Esophagus squamous epithelium (tissue), 5 donors: ENCODE measurements around the gene SALL4. TPM values are rescaled to one million over a fixed set of nuclear protein-coding genes. Genes with fewer than 3 reads are reported as not detected.
A peak's percentile ranks its signal among the peaks of the same experiment; 100 is the strongest.
"Not testable (repeated sequence)": the region's sequence is repeated elsewhere in the genome, so short reads cannot be mapped to it uniquely, and the experiment has no call there.

Experiments used
- DNase-seq: peaks from one replicate; lab custom pipeline; 2025; lab: John Stamatoyannopoulos, UW
- H3K27ac ChIP-seq, 4 donors: fragments of 200-600 bp; sonication (generic); one replicate each; pipeline ENCODE4 v1.5.1; 2016 to 2019; ENCODE audit warnings: mild to moderate bottlenecking in 1 of 4
- H3K27me3 ChIP-seq, 4 donors: fragments of 200-600 bp; sonication (generic); 1 replicate in 3 of 4; 2 replicates in 1 of 4; pipeline versions ENCODE4 v1.5.1 to v1.6.0; 2017 to 2021; ENCODE audit warnings: antibody characterized with exemption in 1 of 4
- H3K36me3 ChIP-seq, 3 donors: fragments of 200-600 bp; sonication (generic); one replicate each; pipeline ENCODE4 v1.5.1; 2016 to 2019
- H3K4me1 ChIP-seq, 3 donors: fragments of 200-600 bp; sonication (generic); one replicate each; pipeline ENCODE4 v1.5.1; 2017 to 2019
- H3K4me3 ChIP-seq, 4 donors: fragments of 200-600 bp; sonication (generic); 1 replicate in 3 of 4; 2 replicates in 1 of 4; pipeline ENCODE4 v1.5.1; 2016 to 2019; ENCODE audit warnings: mild to moderate bottlenecking in 2 of 4, moderate library complexity in 1 of 4
- H3K9me3 ChIP-seq, 3 donors: fragments of 200-600 bp; sonication (generic); one replicate each; pipeline ENCODE4 v1.5.1; 2016 to 2019
- POLR2A ChIP-seq, 4 donors: fragments of 450-650 bp; IDR thresholded peaks; one replicate each; pipeline ENCODE4 v1.6.1; 2017; ENCODE audit warnings: antibody characterized with exemption in 4 of 4, mild to moderate bottlenecking in 4 of 4, moderate library complexity in 3 of 4
- WGBS, 2 donors: methylation state at CpG; one replicate each; pipeline ENCODE4 v1.1.5; 2018; 5-methylcytosine and 5-hydroxymethylcytosine counted together
- intact Hi-C: fragments of 100-400 bp; cut with DNase I; formaldehyde crosslinking; loops from one replicate; pipeline ENCODE4 v1.15.0; 2022
- total RNA-seq, 4 donors: library from RNA; depleted of rRNA; stranded (reverse); fragments of >200 nt; gene quantifications; one replicate each; pipeline ENCODE4 v1.1.0, GENCODE V29; 2016
- TF ChIP-seq, protein P1 (sequence below), 6 experiments: fragments of 450-650 bp in 4 of 6; fragments of 200-600 bp in 2 of 6; sonication (generic) in 2 of 6; IDR thresholded peaks; one replicate each; pipeline ENCODE4 v1.5.1; 2016 to 2019; ENCODE audit warnings: antibody characterized with exemption in 6 of 6, mild to moderate bottlenecking in 4 of 6, moderate library complexity in 4 of 6
- donor health status: DM: yes; HTN: yes; CAD: no.

The SALL4 gene
- total RNA-seq, 4 donors from 2014 or later = 0.04 to 0.76 (median 0.26) TPM; not detected in 1

GRCh38 chr20:51739722-51740249 lies 62.5 kb downstream of the SALL4 start:
- no peaks in the 10 kb centered on the region for H3K9me3 ChIP-seq
- DNase-seq = no peak
- no peak overlapping the region for H3K4me3 ChIP-seq
- no peaks in the 10 kb centered on the region for H3K27me3 ChIP-seq
- H3K36me3 ChIP-seq = no peaks in the 10 kb centered on the region
- H3K4me1 ChIP-seq = peaks cover 9 to 53% (median 21%) of the 10 kb centered on the region in 3 donors
- intact Hi-C loops = no loop called here
- H3K27ac ChIP-seq = no peak overlapping the region
- WGBS, 2 donors = 80% methylated on average over 4 of the region's 4 CpGs
- TF ChIP-seq POLR2A (IDR thresholded peaks at IDR 0.05) = no peak
- TF ChIP-seq, protein P1, sequence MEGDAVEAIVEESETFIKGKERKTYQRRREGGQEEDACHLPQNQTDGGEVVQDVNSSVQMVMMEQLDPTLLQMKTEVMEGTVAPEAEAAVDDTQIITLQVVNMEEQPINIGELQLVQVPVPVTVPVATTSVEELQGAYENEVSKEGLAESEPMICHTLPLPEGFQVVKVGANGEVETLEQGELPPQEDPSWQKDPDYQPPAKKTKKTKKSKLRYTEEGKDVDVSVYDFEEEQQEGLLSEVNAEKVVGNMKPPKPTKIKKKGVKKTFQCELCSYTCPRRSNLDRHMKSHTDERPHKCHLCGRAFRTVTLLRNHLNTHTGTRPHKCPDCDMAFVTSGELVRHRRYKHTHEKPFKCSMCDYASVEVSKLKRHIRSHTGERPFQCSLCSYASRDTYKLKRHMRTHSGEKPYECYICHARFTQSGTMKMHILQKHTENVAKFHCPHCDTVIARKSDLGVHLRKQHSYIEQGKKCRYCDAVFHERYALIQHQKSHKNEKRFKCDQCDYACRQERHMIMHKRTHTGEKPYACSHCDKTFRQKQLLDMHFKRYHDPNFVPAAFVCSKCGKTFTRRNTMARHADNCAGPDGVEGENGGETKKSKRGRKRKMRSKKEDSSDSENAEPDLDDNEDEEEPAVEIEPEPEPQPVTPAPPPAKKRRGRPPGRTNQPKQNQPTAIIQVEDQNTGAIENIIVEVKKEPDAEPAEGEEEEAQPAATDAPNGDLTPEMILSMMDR (IDR thresholded peaks at IDR 0.05) = no peak

DNA sequence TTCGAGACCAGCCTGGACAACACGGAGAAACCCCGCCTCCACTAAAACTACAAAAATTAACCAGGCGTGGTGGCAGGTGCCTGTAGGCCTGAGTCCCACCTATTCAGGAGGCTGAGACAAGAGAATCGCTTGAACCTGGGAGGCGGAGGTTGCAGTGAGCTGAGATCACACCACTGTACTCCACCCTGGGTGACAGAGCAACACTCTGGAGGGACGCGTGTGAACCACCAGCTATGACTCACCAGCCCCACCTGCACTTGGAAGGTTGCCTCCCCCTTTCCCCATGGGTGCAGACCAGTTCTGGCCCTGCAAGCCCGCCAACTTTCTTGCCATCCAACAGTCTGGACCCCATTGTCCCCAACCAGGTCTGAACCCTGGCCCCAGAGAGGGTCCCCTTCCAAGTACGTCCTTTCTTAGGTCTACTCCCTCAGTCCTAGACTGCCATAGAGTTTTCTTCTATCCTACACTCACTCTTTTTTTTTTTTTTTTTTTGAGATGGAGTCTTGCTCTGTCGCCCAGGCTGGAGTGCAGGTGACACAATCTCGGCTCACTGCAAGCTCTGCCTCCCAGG lies 63.4 kb downstream of the SALL4 start:
- Histone ChIP-seq H3K4me1 (peaks cover 9 to 46% (median 19%) of the 10 kb centered on the region in 3 donors), H3K4me3 (no peak overlapping the region), H3K9me3 (no peaks in the 10 kb centered on the region), H3K27me3 (no peaks in the 10 kb centered on the region), H3K36me3 (no peaks in the 10 kb centered on the region), H3K27ac (peak overlapping the region in 2 of 4 donors; percentile 37 to 48)
- TF ChIP-seq POLR2A (IDR thresholded peaks at IDR 0.05) = no peak
- TF ChIP-seq, protein P1 (IDR thresholded peaks at IDR 0.05) = no peak
- WGBS, 2 donors = 71 to 81% methylated on average over 6 to 7 of the region's 12 CpGs
- no peak for DNase-seq
- intact Hi-C loops = no loop called here

- WGBS, 2 donors = 75 to 92% methylated on average over 12 to 15 of the region's 15 CpGs
- H3K27me3 ChIP-seq, H3K4me3 ChIP-seq, DNase-seq, H3K36me3 ChIP-seq, intact Hi-C loops, H3K9me3 ChIP-seq: not testable (repeated sequence)
- H3K27ac ChIP-seq = peak overlapping the region in 2 of 4 donors; percentile 37 to 48
- H3K4me1 ChIP-seq = peaks cover 9 to 43% (median 19%) of the 10 kb centered on the region in 3 donors
Observed at GRCh38 chr20:51738261-51738660, 64.1 kb downstream of the SALL4 start.

DNA sequence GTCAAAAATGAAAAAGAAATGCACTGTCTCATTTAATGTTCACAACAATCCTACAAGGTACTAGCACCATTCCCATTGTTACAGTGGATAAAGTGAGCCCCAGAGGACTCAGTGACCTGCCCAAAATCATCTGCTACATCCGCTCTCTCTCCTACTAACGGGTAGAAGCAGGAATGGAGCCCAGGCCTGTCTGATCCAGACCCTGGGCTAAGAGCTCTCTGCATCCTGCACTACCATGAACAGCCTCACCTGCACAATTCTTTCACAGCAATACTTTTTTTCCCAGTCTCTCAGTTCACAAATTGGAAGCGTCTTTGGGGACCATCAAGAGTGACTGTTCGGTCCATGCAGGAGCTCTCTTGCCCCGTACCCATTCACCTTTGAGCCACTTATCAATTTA lies 65.4 kb downstream of the SALL4 start:
- WGBS, 2 donors = 75 to 80% methylated on average over 5 of the region's 5 CpGs
- H3K27me3 ChIP-seq = no peaks in the 10 kb centered on the region
- H3K36me3 ChIP-seq = no peaks in the 10 kb centered on the region
- TF ChIP-seq, protein P1 (IDR thresholded peaks at IDR 0.05) = no peak
- TF ChIP-seq POLR2A (IDR thresholded peaks at IDR 0.05) = no peak
- H3K9me3 ChIP-seq = no peaks in the 10 kb centered on the region
- peaks cover 0 to 39% (median 9%) of the 10 kb centered on the region in 3 donors for H3K4me1 ChIP-seq
- no peak overlapping the region for H3K4me3 ChIP-seq
- no peak overlapping the region for H3K27ac ChIP-seq
- intact Hi-C loops = no loop called here
- no peak for DNase-seq

- TF ChIP-seq POLR2A (IDR thresholded peaks at IDR 0.05) = no peak
- TF ChIP-seq, protein P1 (IDR thresholded peaks at IDR 0.05) = no peak
- intact Hi-C loops = no loop called here
- Histone ChIP-seq H3K4me3 (no peak overlapping the region), H3K36me3 (no peaks in the 10 kb centered on the region), H3K9me3 (no peaks in the 10 kb centered on the region), H3K27ac (no peak overlapping the region), H3K27me3 (no peaks in the 10 kb centered on the region), H3K4me1 (peaks cover 0 to 43% (median 9%) of the 10 kb centered on the region in 3 donors)
- DNase-seq = no peak
- 70 to 74% methylated on average over 8 to 11 of the region's 11 CpGs for WGBS, 2 donors
Observed at GRCh38 chr20:51735728-51736600, 66.4 kb downstream of the SALL4 start.
